K562 (cell line): ENCODE results near the gene MLX. TPM values are rescaled to one million over a fixed set of nuclear protein-coding genes. Genes with fewer than 3 reads are reported as not detected.

ENCODE experiments used
- ARID1B ChIP-seq: fragments of 450-650 bp; IDR thresholded peaks from 2 replicates; pipeline ENCODE4 v1.6.1; 2016; ENCODE audit warnings: antibody characterized with exemption, mild to moderate bottlenecking, inconsistent platforms
- CBX2 ChIP-seq: fragments of 200-600 bp; sonication (generic); IDR thresholded peaks from one replicate; pipeline ENCODE4 v1.6.1; 2012; ENCODE audit warnings: mild to moderate bottlenecking, low read length, inconsistent platforms; ENCODE audit not compliant: insufficient read depth, poor library complexity, severe bottlenecking
- CC2D1A ChIP-seq: fragments of 450-650 bp; IDR thresholded peaks from 2 replicates; pipeline ENCODE4 v1.6.1; 2017; ENCODE audit warnings: mild to moderate bottlenecking
- CHD2 ChIP-seq: IDR thresholded peaks from 2 replicates; pipeline ENCODE4 v1.6.1; 2011; ENCODE audit warnings: low read depth, low read length
- HLTF ChIP-seq: fragments of 450-650 bp; IDR thresholded peaks from 2 replicates; pipeline ENCODE4 v1.6.1; 2016
- NR2C1 ChIP-seq, 2 experiments: fragments of 450-650 bp; IDR thresholded peaks; 2 replicates each; pipeline ENCODE4 v1.6.1; 2017; ENCODE audit warnings: mild to moderate bottlenecking in 2 of 2, antibody characterized with exemption in 1 of 2, inconsistent platforms in 1 of 2, missing compliant biosample characterization in 1 of 2, missing genetic modification characterization in 1 of 2
- RBM17 ChIP-seq: fragments of 200-400 bp; formaldehyde crosslinking; IDR thresholded peaks from 2 replicates; pipeline ENCODE4 v1.6.1; 2017; ENCODE audit warnings: low read depth, mild to moderate bottlenecking, low read length, borderline replicate concordance
- SLC30A9 ChIP-seq: fragments of 250-450 bp; sonication (Bioruptor Pico); IDR thresholded peaks from 2 replicates; pipeline ENCODE4 v1.8.0; 2022; ENCODE audit warnings: mild to moderate bottlenecking, moderate library complexity
- U2AF2 ChIP-seq: fragments of 200-400 bp; formaldehyde crosslinking; optimal IDR thresholded peaks from 2 replicates; pipeline ENCODE3; 2017; ENCODE audit warnings: low read depth, mild to moderate bottlenecking, low read length
- ZNF23 ChIP-seq: fragments of 250-450 bp; sonication (Bioruptor Pico); IDR thresholded peaks from 2 replicates; pipeline ENCODE4 v1.4.0; 2020; ENCODE audit warnings: mild to moderate bottlenecking
- polyA plus RNA-seq, 8 experiments: library from polyadenylated mRNA; depleted of rRNA in 4 of 8; stranded (reverse) in 5 of 8; unstranded in 3 of 8; fragments of >200 nt; fragmentation: Nextera tagmentation in 2 of 8; fragmentation: Illumina TruSeq in 1 of 8; extraction: Ambion mirVana in 2 of 8; extraction: Trizol in 1 of 8; gene quantifications; 2 replicates each; pipeline versions ENCODE4 v1.2.1 to v1.2.3, GENCODE V29; 2011 to 2014; ENCODE audit warnings: inconsistent platforms in 1 of 8, missing spikeins in 1 of 8
- total RNA-seq, 7 experiments: library from RNA; depleted of rRNA in 6 of 7; stranded (reverse); fragments of >200 nt in 6 of 7; fragmentation: Illumina TruSeq in 2 of 7; extraction: Trizol in 2 of 7; gene quantifications; 2 replicates each; pipeline versions ENCODE4 v1.2.1 to v1.2.3, GENCODE V29; 2011 to 2021; ENCODE audit warnings: low replicate concordance in 1 of 7
- TF ChIP-seq, protein P1 (sequence below): fragments of 450-650 bp; IDR thresholded peaks from 2 replicates; pipeline ENCODE4 v1.6.1; 2017; ENCODE audit warnings: antibody characterized with exemption, mild to moderate bottlenecking
- TF ChIP-seq, protein P2 (sequence below): fragments of 250-450 bp; sonication (Bioruptor Pico); IDR thresholded peaks from 2 replicates; pipeline ENCODE4 v1.4.0; 2020; ENCODE audit warnings: mild to moderate bottlenecking, moderate library complexity
- TF ChIP-seq, protein P3 (sequence below), 2 experiments: fragments of 450-650 bp in 1 of 2; IDR thresholded peaks; 2 replicates each; pipeline ENCODE4 v1.6.1; 2011 to 2017; ENCODE audit warnings: low read depth in 2 of 2, antibody characterized with exemption in 1 of 2, borderline replicate concordance in 1 of 2, low read length in 1 of 2, mild to moderate bottlenecking in 1 of 2, mixed read lengths in 1 of 2; ENCODE audit not compliant: control insufficient read depth in 1 of 2
- TF ChIP-seq, protein P4 (sequence below), 2 experiments: fragments of 250-450 bp in 1 of 2; fragments of 450-650 bp in 1 of 2; sonication (Bioruptor Pico) in 1 of 2; IDR thresholded peaks; 2 replicates each; pipeline versions ENCODE4 v1.6.1 to v1.8.0; 2016 to 2021; ENCODE audit warnings: mild to moderate bottlenecking in 2 of 2, moderate library complexity in 2 of 2, missing compliant biosample characterization in 1 of 2, missing genetic modification characterization in 1 of 2

Gene MLX
- total and polyA plus RNA-seq, 9 of the 15 experiments (the other 6 are each of a cell fraction or from before 2014, with no cell fraction given): 42.9 to 100 (median 58.9) TPM

DNA sequence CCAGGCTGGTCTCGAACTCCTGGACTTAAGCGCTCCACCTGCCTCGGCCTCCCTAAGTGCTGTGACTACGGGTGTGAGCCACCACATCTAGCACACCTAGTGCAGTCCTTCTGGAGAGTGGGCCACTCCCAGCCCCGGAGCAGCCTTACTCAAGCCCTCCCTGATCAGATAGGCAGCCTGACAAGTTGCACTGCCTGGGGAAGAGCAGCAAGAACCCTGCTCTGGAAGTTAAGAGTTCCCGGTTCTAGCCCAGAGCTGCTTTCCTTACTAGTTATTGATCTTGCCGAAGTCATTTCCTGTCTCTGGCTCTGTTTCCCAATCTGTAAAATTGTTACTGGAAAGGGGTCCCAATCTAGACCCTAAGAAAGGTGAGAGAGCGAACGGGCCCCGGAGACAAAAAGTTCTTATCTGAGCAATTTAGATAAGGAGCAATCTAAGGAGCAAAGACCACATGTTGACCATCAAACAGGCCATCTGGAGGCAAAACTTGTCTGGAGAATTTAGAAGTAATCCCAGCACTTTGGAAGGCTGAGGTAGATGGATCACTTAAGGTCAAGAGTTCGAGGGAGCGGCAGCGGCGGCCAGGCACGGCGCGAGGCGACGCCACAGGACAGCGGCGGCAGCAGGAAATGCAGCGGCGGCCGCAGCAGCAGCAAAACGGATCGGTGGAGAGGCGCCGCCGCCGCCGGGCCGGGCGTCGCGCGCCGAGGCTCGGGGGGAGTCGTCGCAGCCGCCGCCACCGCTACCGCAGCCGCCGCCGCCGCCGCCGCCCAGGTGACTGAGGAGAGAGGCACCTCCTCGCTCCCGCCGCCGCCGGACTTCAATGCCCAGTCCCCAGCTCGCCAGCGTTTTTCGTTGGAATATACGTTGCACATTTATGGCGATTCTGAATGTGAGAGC is 35.2 kb upstream of the MLX start (continued):
- TF ChIP-seq, protein P1, sequence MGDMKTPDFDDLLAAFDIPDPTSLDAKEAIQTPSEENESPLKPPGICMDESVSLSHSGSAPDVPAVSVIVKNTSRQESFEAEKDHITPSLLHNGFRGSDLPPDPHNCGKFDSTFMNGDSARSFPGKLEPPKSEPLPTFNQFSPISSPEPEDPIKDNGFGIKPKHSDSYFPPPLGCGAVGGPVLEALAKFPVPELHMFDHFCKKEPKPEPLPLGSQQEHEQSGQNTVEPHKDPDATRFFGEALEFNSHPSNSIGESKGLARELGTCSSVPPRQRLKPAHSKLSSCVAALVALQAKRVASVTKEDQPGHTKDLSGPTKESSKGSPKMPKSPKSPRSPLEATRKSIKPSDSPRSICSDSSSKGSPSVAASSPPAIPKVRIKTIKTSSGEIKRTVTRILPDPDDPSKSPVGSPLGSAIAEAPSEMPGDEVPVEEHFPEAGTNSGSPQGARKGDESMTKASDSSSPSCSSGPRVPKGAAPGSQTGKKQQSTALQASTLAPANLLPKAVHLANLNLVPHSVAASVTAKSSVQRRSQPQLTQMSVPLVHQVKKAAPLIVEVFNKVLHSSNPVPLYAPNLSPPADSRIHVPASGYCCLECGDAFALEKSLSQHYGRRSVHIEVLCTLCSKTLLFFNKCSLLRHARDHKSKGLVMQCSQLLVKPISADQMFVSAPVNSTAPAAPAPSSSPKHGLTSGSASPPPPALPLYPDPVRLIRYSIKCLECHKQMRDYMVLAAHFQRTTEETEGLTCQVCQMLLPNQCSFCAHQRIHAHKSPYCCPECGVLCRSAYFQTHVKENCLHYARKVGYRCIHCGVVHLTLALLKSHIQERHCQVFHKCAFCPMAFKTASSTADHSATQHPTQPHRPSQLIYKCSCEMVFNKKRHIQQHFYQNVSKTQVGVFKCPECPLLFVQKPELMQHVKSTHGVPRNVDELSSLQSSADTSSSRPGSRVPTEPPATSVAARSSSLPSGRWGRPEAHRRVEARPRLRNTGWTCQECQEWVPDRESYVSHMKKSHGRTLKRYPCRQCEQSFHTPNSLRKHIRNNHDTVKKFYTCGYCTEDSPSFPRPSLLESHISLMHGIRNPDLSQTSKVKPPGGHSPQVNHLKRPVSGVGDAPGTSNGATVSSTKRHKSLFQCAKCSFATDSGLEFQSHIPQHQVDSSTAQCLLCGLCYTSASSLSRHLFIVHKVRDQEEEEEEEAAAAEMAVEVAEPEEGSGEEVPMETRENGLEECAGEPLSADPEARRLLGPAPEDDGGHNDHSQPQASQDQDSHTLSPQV: peak; percentile 52; the same call in 1 of the 2 replicates
- no peak for TF ChIP-seq SLC30A9
- no peak for TF ChIP-seq HLTF
- TF ChIP-seq CBX2: no peak
- TF ChIP-seq, protein P2, sequence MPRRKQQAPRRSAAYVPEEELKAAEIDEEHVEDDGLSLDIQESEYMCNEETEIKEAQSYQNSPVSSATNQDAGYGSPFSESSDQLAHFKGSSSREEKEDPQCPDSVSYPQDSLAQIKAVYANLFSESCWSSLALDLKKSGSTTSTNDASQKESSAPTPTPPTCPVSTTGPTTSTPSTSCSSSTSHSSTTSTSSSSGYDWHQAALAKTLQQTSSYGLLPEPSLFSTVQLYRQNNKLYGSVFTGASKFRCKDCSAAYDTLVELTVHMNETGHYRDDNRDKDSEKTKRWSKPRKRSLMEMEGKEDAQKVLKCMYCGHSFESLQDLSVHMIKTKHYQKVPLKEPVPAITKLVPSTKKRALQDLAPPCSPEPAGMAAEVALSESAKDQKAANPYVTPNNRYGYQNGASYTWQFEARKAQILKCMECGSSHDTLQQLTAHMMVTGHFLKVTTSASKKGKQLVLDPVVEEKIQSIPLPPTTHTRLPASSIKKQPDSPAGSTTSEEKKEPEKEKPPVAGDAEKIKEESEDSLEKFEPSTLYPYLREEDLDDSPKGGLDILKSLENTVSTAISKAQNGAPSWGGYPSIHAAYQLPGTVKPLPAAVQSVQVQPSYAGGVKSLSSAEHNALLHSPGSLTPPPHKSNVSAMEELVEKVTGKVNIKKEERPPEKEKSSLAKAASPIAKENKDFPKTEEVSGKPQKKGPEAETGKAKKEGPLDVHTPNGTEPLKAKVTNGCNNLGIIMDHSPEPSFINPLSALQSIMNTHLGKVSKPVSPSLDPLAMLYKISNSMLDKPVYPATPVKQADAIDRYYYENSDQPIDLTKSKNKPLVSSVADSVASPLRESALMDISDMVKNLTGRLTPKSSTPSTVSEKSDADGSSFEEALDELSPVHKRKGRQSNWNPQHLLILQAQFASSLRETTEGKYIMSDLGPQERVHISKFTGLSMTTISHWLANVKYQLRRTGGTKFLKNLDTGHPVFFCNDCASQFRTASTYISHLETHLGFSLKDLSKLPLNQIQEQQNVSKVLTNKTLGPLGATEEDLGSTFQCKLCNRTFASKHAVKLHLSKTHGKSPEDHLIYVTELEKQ: no peak
- TF ChIP-seq, protein P3, sequence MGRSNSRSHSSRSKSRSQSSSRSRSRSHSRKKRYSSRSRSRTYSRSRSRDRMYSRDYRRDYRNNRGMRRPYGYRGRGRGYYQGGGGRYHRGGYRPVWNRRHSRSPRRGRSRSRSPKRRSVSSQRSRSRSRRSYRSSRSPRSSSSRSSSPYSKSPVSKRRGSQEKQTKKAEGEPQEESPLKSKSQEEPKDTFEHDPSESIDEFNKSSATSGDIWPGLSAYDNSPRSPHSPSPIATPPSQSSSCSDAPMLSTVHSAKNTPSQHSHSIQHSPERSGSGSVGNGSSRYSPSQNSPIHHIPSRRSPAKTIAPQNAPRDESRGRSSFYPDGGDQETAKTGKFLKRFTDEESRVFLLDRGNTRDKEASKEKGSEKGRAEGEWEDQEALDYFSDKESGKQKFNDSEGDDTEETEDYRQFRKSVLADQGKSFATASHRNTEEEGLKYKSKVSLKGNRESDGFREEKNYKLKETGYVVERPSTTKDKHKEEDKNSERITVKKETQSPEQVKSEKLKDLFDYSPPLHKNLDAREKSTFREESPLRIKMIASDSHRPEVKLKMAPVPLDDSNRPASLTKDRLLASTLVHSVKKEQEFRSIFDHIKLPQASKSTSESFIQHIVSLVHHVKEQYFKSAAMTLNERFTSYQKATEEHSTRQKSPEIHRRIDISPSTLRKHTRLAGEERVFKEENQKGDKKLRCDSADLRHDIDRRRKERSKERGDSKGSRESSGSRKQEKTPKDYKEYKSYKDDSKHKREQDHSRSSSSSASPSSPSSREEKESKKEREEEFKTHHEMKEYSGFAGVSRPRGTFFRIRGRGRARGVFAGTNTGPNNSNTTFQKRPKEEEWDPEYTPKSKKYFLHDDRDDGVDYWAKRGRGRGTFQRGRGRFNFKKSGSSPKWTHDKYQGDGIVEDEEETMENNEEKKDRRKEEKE (IDR thresholded peaks at IDR 0.05; ENCODE audit: borderline replicate concordance in 1 of 2, control insufficient read depth in 1 of 2, low read depth in 2 of 2, low read length in 1 of 2): no peak
- TF ChIP-seq U2AF2: no peak
- no peak for TF ChIP-seq ZNF23 (CRISPR knock-in tag)
- TF ChIP-seq CHD2: no peak
- no peak for TF ChIP-seq CC2D1A
- no peak for TF ChIP-seq RBM17
- TF ChIP-seq NR2C1 (IDR thresholded peaks at IDR 0.05): no peak
- peak; percentile 60 for TF ChIP-seq NR2C1 (tag; IDR thresholded peaks at IDR 0.05)
- TF ChIP-seq ARID1B: peak; percentile 78
- TF ChIP-seq, protein P4, sequence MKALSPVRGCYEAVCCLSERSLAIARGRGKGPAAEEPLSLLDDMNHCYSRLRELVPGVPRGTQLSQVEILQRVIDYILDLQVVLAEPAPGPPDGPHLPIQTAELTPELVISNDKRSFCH (CRISPR knock-in tag; IDR thresholded peaks at IDR 0.05): no peak
- TF ChIP-seq, protein P4 (tag; IDR thresholded peaks at IDR 0.05): 0 out of 2 replicates have a peak, but pooled peaks have one; percentile 37
